IPS DF 4.7 (cell line): ENCODE measurements around the gene FBRSL1.
"Not testable (repeated sequence)": the region's sequence is repeated elsewhere in the genome, so short reads cannot be mapped to it uniquely, and the experiment has no call there.

Source experiments
- DNase-seq: peaks from one replicate; pipeline ENCODE4 v3.0.0-alpha.2; 2013; ENCODE audit warnings: low spot score; ENCODE audit errors: extremely low read depth

FBRSL1 gene

GRCh38 chr12:132523576-132524331 lies 33.8 kb downstream of the FBRSL1 start:
- DNase-seq: no peak

- no peak for DNase-seq
These were observed 34.5 kb downstream of the FBRSL1 start for GRCh38 chr12:132524405-132524804.

GRCh38 chr12:132525011-132525832 lies 35.3 kb downstream of the FBRSL1 start:
- DNase-seq: no peak

GRCh38 chr12:132525833-132526455 lies 36.0 kb downstream of the FBRSL1 start:
- no peak for DNase-seq

GRCh38 chr12:132527186-132527882 lies 37.4 kb downstream of the FBRSL1 start:
- DNase-seq: no peak

- DNase-seq: no peak
These were observed 37.9 kb downstream of the FBRSL1 start for GRCh38 chr12:132527883-132528264.

- DNase-seq: no peak
These were observed 38.7 kb downstream of the FBRSL1 start for GRCh38 chr12:132528564-132529106.

GRCh38 chr12:132529156-132529839 lies 39.3 kb downstream of the FBRSL1 start:
- DNase-seq: no peak

GRCh38 chr12:132529906-132530305 lies 40.0 kb downstream of the FBRSL1 start:
- no peak for DNase-seq

GRCh38 chr12:132530447-132530846 lies 40.5 kb downstream of the FBRSL1 start:
- no peak for DNase-seq

- DNase-seq: no peak
These were observed 40.9 kb downstream of the FBRSL1 start for GRCh38 chr12:132530851-132531250.

GRCh38 chr12:132532711-132533583 lies 43.0 kb downstream of the FBRSL1 start:
- DNase-seq: not testable (repeated sequence)

- DNase-seq: no peak
These were observed 43.6 kb downstream of the FBRSL1 start for GRCh38 chr12:132533584-132533958.

GRCh38 chr12:132534076-132534475 lies 44.1 kb downstream of the FBRSL1 start:
- DNase-seq: no peak

- no peak for DNase-seq
These were observed 45.1 kb downstream of the FBRSL1 start for GRCh38 chr12:132535019-132535418.

GRCh38 chr12:132536102-132536876 lies 46.3 kb downstream of the FBRSL1 start:
- no peak for DNase-seq

GRCh38 chr12:132537049-132537448 lies 47.1 kb downstream of the FBRSL1 start:
- no peak for DNase-seq

GRCh38 chr12:132537836-132538662 lies 48.1 kb downstream of the FBRSL1 start:
- no peak for DNase-seq
